Liver (tissue), 9 donors: Measurements from ENCODE around the gene ABCC10. TPM values are rescaled to one million over a fixed set of nuclear protein-coding genes. Genes with fewer than 3 reads are reported as not detected.

ENCODE experiments used
- DNase-seq: peaks from one replicate; pipeline ENCODE4 v3.0.0-alpha.2; 2017; ENCODE audit warnings: low spot score
- H3K27ac ChIP-seq, 2 donors: one replicate each; pipeline ENCODE4 v1.7.0; 2013; ENCODE audit warnings: inconsistent platforms in 2 of 2, low read length in 2 of 2, control low read depth in 1 of 2, low read depth in 1 of 2, mild to moderate bottlenecking in 1 of 2
- H3K27me3 ChIP-seq, 4 donors: one replicate each; pipeline versions ENCODE4 v1.6.1 to v1.7.0; 2013; ENCODE audit warnings: low read length in 3 of 4, inconsistent platforms in 1 of 4, mild to moderate bottlenecking in 1 of 4, moderate library complexity in 1 of 4; ENCODE audit not compliant: control insufficient read depth in 4 of 4, insufficient read depth in 4 of 4
- H3K36me3 ChIP-seq, 4 donors: one replicate each; pipeline versions ENCODE4 v1.6.1 to v1.7.0; 2013; ENCODE audit warnings: low read length in 3 of 4, mild to moderate bottlenecking in 3 of 4, low read depth in 1 of 4, moderate library complexity in 1 of 4; ENCODE audit not compliant: control insufficient read depth in 4 of 4, insufficient read depth in 3 of 4
- H3K4me1 ChIP-seq, 4 donors: one replicate each; pipeline versions ENCODE4 v1.6.1 to v1.7.0; 2013; ENCODE audit warnings: low read length in 3 of 4, mild to moderate bottlenecking in 3 of 4, moderate library complexity in 1 of 4; ENCODE audit not compliant: control insufficient read depth in 4 of 4, insufficient read depth in 4 of 4
- H3K4me3 ChIP-seq, 3 donors: one replicate each; pipeline versions ENCODE4 v1.6.1 to v1.7.0; 2013; ENCODE audit warnings: low read length in 3 of 3, control low read depth in 1 of 3, low read depth in 1 of 3, mild to moderate bottlenecking in 1 of 3
- H3K9ac ChIP-seq, 2 donors: one replicate each; pipeline ENCODE4 v1.7.0; 2013; ENCODE audit warnings: low read length in 2 of 2, mild to moderate bottlenecking in 2 of 2, moderate library complexity in 2 of 2, control low read depth in 1 of 2, low read depth in 1 of 2
- H3K9me3 ChIP-seq, 4 donors: one replicate each; pipeline versions ENCODE4 v1.6.1 to v1.7.0; 2013; ENCODE audit warnings: low read length in 3 of 4; ENCODE audit not compliant: control insufficient read depth in 4 of 4
- ATF3 ChIP-seq: IDR thresholded peaks from 2 replicates; pipeline ENCODE4 v1.6.1; 2016; ENCODE audit warnings: antibody characterized with exemption
- CTCF ChIP-seq: fragments of 150-350 bp; IDR thresholded peaks from 2 replicates; pipeline ENCODE4 v1.5.1; 2017; ENCODE audit warnings: improper control_type of control experiment, low read depth, low read length; ENCODE audit not compliant: missing input control
- EGR1 ChIP-seq, 2 donors: IDR thresholded peaks; 2 replicates each; pipeline ENCODE4 v1.6.1; 2016 to 2018; ENCODE audit warnings: antibody characterized with exemption in 2 of 2, low read depth in 2 of 2
- FOXA1 ChIP-seq: IDR thresholded peaks from 2 replicates; pipeline ENCODE4 v1.6.1; 2016; ENCODE audit warnings: antibody characterized with exemption
- GABPA ChIP-seq, 2 donors: IDR thresholded peaks in 1 of 2; conservative IDR thresholded peaks in 1 of 2; 2 replicates each; pipeline ENCODE4 v1.6.1; 2016; ENCODE audit warnings: antibody characterized with exemption in 2 of 2, mild to moderate bottlenecking in 1 of 2, moderate library complexity in 1 of 2
- HNF4A ChIP-seq, 2 donors: conservative IDR thresholded peaks; 2 replicates each; pipeline ENCODE4 v1.6.1; 2016; ENCODE audit warnings: antibody characterized with exemption in 2 of 2, mild to moderate bottlenecking in 2 of 2
- HNF4G ChIP-seq: IDR thresholded peaks from 2 replicates; pipeline ENCODE4 v1.6.1; 2016; ENCODE audit warnings: antibody characterized with exemption
- JUND ChIP-seq, 2 donors: IDR thresholded peaks; 2 replicates each; pipeline ENCODE4 v1.6.1; 2016; ENCODE audit warnings: antibody characterized with exemption in 2 of 2
- NR2F2 ChIP-seq: IDR thresholded peaks from 2 replicates; pipeline ENCODE4 v1.6.1; 2016; ENCODE audit warnings: antibody characterized with exemption
- RAD21 ChIP-seq, 2 donors: IDR thresholded peaks; 2 replicates each; pipeline ENCODE4 v1.6.1; 2016; ENCODE audit warnings: antibody characterized with exemption in 2 of 2, mild to moderate bottlenecking in 2 of 2
- RXRA ChIP-seq, 2 donors: IDR thresholded peaks; 2 replicates each; pipeline ENCODE4 v1.6.1; 2017 to 2018; ENCODE audit warnings: antibody characterized with exemption in 2 of 2, mild to moderate bottlenecking in 1 of 2
- SP1 ChIP-seq: IDR thresholded peaks from 2 replicates; pipeline ENCODE4 v1.6.1; 2018; ENCODE audit warnings: antibody characterized with exemption, mild to moderate bottlenecking
- TAF1 ChIP-seq: conservative IDR thresholded peaks from 2 replicates; pipeline ENCODE4 v1.6.1; 2016; ENCODE audit warnings: antibody characterized with exemption, mild to moderate bottlenecking
- ZBTB33 ChIP-seq: IDR thresholded peaks from 2 replicates; pipeline ENCODE4 v1.6.1; 2016; ENCODE audit warnings: antibody characterized with exemption
- WGBS: extraction: QIAGEN DNeasy Blood & Tissue Kit; methylation state at CpG from one replicate; pipeline ENCODE4 v1.1.7; 2013; 5-methylcytosine and 5-hydroxymethylcytosine counted together
- polyA plus RNA-seq, 2 donors: library from polyadenylated mRNA; stranded (reverse) in 1 of 2; unstranded in 1 of 2; fragments of 200-250 nt in 1 of 2; fragments of >200 nt in 1 of 2; fragmentation: Nextera tagmentation in 1 of 2; extraction: Ambion mirVana in 1 of 2; gene quantifications; one replicate each; pipeline versions ENCODE4 v1.2.1 to v1.2.3, GENCODE V29; 2013 to 2015
- total RNA-seq, 2 donors: library from RNA; depleted of rRNA; stranded (reverse); fragments of >200 nt; gene quantifications; one replicate each; pipeline ENCODE4 v1.2.3, GENCODE V29; 2014
- donor health status: healthy.
- donor health status: healthy.
- donor health status: healthy.
- donor health status: healthy.
- donor health status: healthy.

The ABCC10 gene
- total and polyA plus RNA-seq, 4 donors = 3.9 to 10.6 (median 5.1) TPM

DNA sequence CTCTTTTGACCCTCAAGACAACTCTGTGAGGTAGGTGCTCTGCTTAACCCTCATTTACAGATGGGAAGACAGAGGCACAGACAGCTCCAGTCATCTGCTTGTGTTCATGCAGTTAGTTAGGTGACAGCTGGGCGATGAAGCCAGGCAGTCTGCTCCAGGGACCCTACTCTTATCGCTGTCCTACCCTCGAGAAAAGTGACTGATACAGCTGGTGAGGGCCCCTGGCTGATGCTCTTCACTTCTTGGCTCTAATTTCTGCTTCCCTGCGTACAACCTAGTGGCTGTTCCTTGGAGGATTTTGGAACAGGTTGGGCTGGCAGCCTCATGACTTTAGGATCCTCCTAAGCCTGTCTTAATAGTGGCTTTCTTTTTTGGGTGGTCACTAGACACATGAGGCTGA, 40.9 kb downstream of the ABCC10 start (continued):
- TF ChIP-seq CTCF (no peak), SP1 (no peak), TAF1 (no peak), EGR1 (IDR thresholded peaks at IDR 0.05; ENCODE audit: low read depth in 2 of 2) (no peak), RXRA (IDR thresholded peaks at IDR 0.05) (no peak), ATF3 (no peak), HNF4A (conservative IDR thresholded peaks at IDR 0.05) (no peak), NR2F2 (no peak)

- Histone ChIP-seq H3K4me3 (no peak overlapping the region), H3K9ac (no peak overlapping the region), H3K27me3 (no peaks in the 10 kb centered on the region), H3K9me3 (no peaks in the 10 kb centered on the region), H3K36me3 (no peaks in the 10 kb centered on the region), H3K4me1 (no peaks in the 10 kb centered on the region), H3K27ac (no peak overlapping the region)
- 81% methylated on average over 13 of the region's 13 CpGs for WGBS
- no peak for DNase-seq
- TF ChIP-seq JUND (IDR thresholded peaks at IDR 0.05) (no peak), RAD21 (IDR thresholded peaks at IDR 0.05) (no peak), SP1 (no peak), NR2F2 (no peak), HNF4G (no peak), EGR1 (IDR thresholded peaks at IDR 0.05; ENCODE audit: low read depth in 2 of 2) (no peak), FOXA1 (no peak), GABPA (IDR thresholded peaks at IDR 0.05 in 1 of 2, conservative IDR thresholded peaks at IDR 0.05 in 1 of 2) (no peak)
Observed at GRCh38 chr6:43468748-43469681, 41.7 kb downstream of the ABCC10 start.

- H3K9ac ChIP-seq = no peak overlapping the region
- H3K27ac ChIP-seq = no peak overlapping the region
- WGBS = 92% methylated on average over 7 of the region's 7 CpGs
- H3K4me1 ChIP-seq = no peaks in the 10 kb centered on the region
- no peaks in the 10 kb centered on the region for H3K27me3 ChIP-seq
- no peak for DNase-seq
- H3K9me3 ChIP-seq = no peaks in the 10 kb centered on the region
- TF ChIP-seq ZBTB33 (no peak), HNF4G (no peak)
- H3K4me3 ChIP-seq = no peak overlapping the region
- no peaks in the 10 kb centered on the region for H3K36me3 ChIP-seq
Observed at GRCh38 chr6:43469947-43470346, 42.6 kb downstream of the ABCC10 start.
